Measurements from ENCODE around the gene PSMB9.

DNA sequence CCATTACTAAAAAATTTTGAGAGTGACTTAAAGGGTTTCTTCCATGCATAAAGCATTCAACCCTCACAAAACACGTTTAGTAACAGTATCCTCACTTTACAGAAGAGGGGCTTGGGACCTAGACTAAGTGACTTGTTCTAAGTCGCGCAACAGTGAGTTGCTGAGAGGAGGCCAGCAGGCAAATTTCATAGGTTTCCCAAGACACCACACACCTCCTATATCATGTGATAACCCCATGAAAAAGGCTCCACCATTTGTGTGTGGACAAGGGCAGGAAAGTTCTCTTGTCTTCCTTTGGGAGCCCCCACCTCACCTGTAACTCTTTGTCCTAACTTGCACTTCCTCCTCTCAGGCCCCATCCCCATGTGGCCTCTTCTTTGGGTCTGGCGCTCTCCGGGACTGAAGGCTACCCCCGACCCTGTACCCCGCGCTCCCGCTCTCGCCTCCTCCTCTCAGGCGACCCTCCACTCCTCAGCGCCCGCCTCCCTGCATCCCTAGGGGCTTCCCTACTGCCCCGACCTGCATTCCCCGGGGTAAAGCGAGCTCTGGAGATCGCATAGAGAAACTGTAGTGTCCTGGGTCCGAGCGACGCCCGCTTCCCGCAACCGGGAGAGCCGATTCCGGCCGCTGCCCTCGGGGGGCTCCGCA, 10.5 kb upstream of the PSMB9 start:
- TF ChIP-seq, protein P1, sequence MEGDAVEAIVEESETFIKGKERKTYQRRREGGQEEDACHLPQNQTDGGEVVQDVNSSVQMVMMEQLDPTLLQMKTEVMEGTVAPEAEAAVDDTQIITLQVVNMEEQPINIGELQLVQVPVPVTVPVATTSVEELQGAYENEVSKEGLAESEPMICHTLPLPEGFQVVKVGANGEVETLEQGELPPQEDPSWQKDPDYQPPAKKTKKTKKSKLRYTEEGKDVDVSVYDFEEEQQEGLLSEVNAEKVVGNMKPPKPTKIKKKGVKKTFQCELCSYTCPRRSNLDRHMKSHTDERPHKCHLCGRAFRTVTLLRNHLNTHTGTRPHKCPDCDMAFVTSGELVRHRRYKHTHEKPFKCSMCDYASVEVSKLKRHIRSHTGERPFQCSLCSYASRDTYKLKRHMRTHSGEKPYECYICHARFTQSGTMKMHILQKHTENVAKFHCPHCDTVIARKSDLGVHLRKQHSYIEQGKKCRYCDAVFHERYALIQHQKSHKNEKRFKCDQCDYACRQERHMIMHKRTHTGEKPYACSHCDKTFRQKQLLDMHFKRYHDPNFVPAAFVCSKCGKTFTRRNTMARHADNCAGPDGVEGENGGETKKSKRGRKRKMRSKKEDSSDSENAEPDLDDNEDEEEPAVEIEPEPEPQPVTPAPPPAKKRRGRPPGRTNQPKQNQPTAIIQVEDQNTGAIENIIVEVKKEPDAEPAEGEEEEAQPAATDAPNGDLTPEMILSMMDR (IDR thresholded peaks at IDR 0.05), result no peak
- no peak for TF ChIP-seq ZFX (IDR thresholded peaks at IDR 0.05; ENCODE audit: borderline replicate concordance)
